ENCODE results near the gene DNAJB7. TPM values are rescaled to one million over a fixed set of nuclear protein-coding genes. Genes with fewer than 3 reads are reported as not detected.

DNAJB7 gene
- total and polyA plus RNA-seq, 2 of the 13 experiments (the other 11 are each of a cell fraction or from before 2014, with no cell fraction given): not detected

- in situ Hi-C loops (cut with HindIII; ENCODE audit: extremely low pct_ligation_motif_present, low pct_unique_long_range_greater_than_20kb) (loop anchor here (10.0 kb wide), 1 partner anchor 214 kb away; no protein-coding TSS in a partner anchor), intact Hi-C loops (cut with micrococcal nuclease; ENCODE audit: unreplicated experiment) (loop anchor here (2.0 kb wide), 1 partner anchor 216 kb away; no protein-coding TSS in a partner anchor)
- Histone ChIP-seq H3K27me3 (ENCODE audit: control insufficient read depth in 1 of 2, insufficient read depth in 2 of 2, low read length in 2 of 2) (no peaks in the 10 kb centered on the region), H3K9ac (ENCODE audit: insufficient read depth, low read depth, low read length) (no peak overlapping the region), H3K4me3 (replicated peaks in 1 of 3; ENCODE audit: insufficient read depth in 1 of 3, low read depth in 2 of 3, low read length in 3 of 3) (no peak overlapping the region), H3K36me3 (replicated peaks in 1 of 2; ENCODE audit: control insufficient read depth in 1 of 2, insufficient read depth in 2 of 2, low read length in 2 of 2) (no peaks in the 10 kb centered on the region; a peak in 1 of 5 replicates), H2AFZ (ENCODE audit: low read length) (no peak overlapping the region), H3K4me1 (ENCODE audit: insufficient read depth, low read length) (no peaks in the 10 kb centered on the region), H3K4me2 (ENCODE audit: low read depth, low read length) (no peak overlapping the region), H3K79me2 (ENCODE audit: insufficient read depth, low read length) (no peaks in the 10 kb centered on the region), H3K27ac (ENCODE audit: extremely low read length, insufficient read depth, low read length) (no peak overlapping the region), H3K9me3 (ENCODE audit: low read length) (no peaks in the 10 kb centered on the region), H4K20me1 (ENCODE audit: insufficient read depth, low read length) (no peaks in the 10 kb centered on the region)
- POLR2A ChIA-PET: interaction anchor here (1.4 kb wide), 1 partner anchor 310 kb away, joined by 3 read pairs; no protein-coding TSS in a partner anchor
- ATAC-seq (no peak; the same call in 2 of the 3 replicates), FAIRE-seq (peak; percentile 40), DNase-seq (ENCODE audit: low spot score) (peak; percentile 62)
- WGBS (ENCODE audit: low lambda C conversion rate): 56% methylated on average over 3 of the region's 3 CpGs
- CTCF ChIA-PET (ENCODE audit: low intra/inter-chr PET ratio, low total read pairs): interaction anchor here (1.4 kb wide), 1 partner anchor 462 kb away, joined by 6 read pairs; no protein-coding TSS in a partner anchor
- no TSS peak for BruUV-seq (replicated peaks)
- TF ChIP-seq STAG1 (CRISPR knock-in tag; IDR thresholded peaks at IDR 0.05) (peak; percentile 79), ZFP36L2 (CRISPR knock-in tag; IDR thresholded peaks at IDR 0.05) (no peak), MIER2 (CRISPR knock-in tag; IDR thresholded peaks at IDR 0.05) (no peak), RAD21 (CRISPR knock-in tag; IDR thresholded peaks at IDR 0.05) (peak; percentile 58; the same call in 1 of the 2 replicates), ZBTB44 (CRISPR knock-in tag; IDR thresholded peaks at IDR 0.05) (no peak), SMAD1 (CRISPR knock-in tag; IDR thresholded peaks at IDR 0.05; ENCODE audit: borderline replicate concordance, low read depth) (no peak), ZNF691 (CRISPR knock-in tag; IDR thresholded peaks at IDR 0.05; ENCODE audit: borderline replicate concordance, low read depth) (no peak), MAFG (CRISPR knock-in tag; IDR thresholded peaks at IDR 0.05) (peak; percentile 79; the same call in 1 of the 2 replicates), DNMT3B (CRISPR knock-in tag; conservative IDR thresholded peaks at IDR 0.05) (no peak), ZNF280B (CRISPR knock-in tag; IDR thresholded peaks at IDR 0.05; ENCODE audit: borderline replicate concordance) (no peak), IRF9 (CRISPR knock-in tag; IDR thresholded peaks at IDR 0.05; ENCODE audit: borderline replicate concordance) (no peak), ZNF34 (CRISPR knock-in tag; IDR thresholded peaks at IDR 0.05; ENCODE audit: borderline replicate concordance) (no peak), CTCF (CRISPR knock-in tag; IDR thresholded peaks at IDR 0.05) (peak; percentile 72), E2F1 (CRISPR knock-in tag; IDR thresholded peaks at IDR 0.05) (no peak), ZNF232 (CRISPR knock-in tag; IDR thresholded peaks at IDR 0.05; ENCODE audit: borderline replicate concordance) (no peak), SMC3 (IDR thresholded peaks at IDR 0.05; ENCODE audit: low read length) (0 out of 2 replicates have a peak, but pooled peaks have one; percentile 53)
These were observed 37.0 kb upstream of the DNAJB7 start for GRCh38 chr22:40898850-40899357.

Data from HepG2 (cell line).